HG03469 (cell line): Measurements from ENCODE around the gene TRPV4.

Experiments used
- ATAC-seq: cut with Tn5 transposase; IDR thresholded peaks from one replicate; pipeline ENCODE4 v1.9.1; 2021; ENCODE audit warnings: mild to moderate bottlenecking, moderate library complexity, moderate number of reproducible peaks; ENCODE audit not compliant: unreplicated experiment

Gene TRPV4

GRCh38 chr12:109781668-109782325, 51.4 kb downstream of the TRPV4 start:
- ATAC-seq = no peak

GRCh38 chr12:109779382-109779781, 53.8 kb downstream of the TRPV4 start:
- no peak for ATAC-seq

GRCh38 chr12:109778684-109779083, 54.5 kb downstream of the TRPV4 start:
- ATAC-seq = no peak

GRCh38 chr12:109777544-109777943, 55.7 kb downstream of the TRPV4 start:
- no peak for ATAC-seq

- ATAC-seq = no peak
These were observed 56.6 kb downstream of the TRPV4 start for GRCh38 chr12:109776624-109777023.

- ATAC-seq = no peak
These were observed 57.9 kb downstream of the TRPV4 start for GRCh38 chr12:109775172-109775881.

- ATAC-seq = no peak
These were observed 59.7 kb downstream of the TRPV4 start for GRCh38 chr12:109773384-109774011.

- no peak for ATAC-seq
These were observed 60.4 kb downstream of the TRPV4 start for GRCh38 chr12:109772622-109773321.

GRCh38 chr12:109771746-109772621, 61.2 kb downstream of the TRPV4 start:
- no peak for ATAC-seq

- no peak for ATAC-seq
These were observed 62.1 kb downstream of the TRPV4 start for GRCh38 chr12:109770861-109771670.

GRCh38 chr12:109770104-109770860, 62.9 kb downstream of the TRPV4 start:
- ATAC-seq = no peak

- ATAC-seq = no peak
These were observed 64.1 kb downstream of the TRPV4 start for GRCh38 chr12:109768901-109769670.

GRCh38 chr12:109767991-109768900, 65.0 kb downstream of the TRPV4 start:
- no peak for ATAC-seq

GRCh38 chr12:109767456-109767855, 65.7 kb downstream of the TRPV4 start:
- no peak for ATAC-seq

- no peak for ATAC-seq
These were observed 66.9 kb downstream of the TRPV4 start for GRCh38 chr12:109766251-109766778.

GRCh38 chr12:109765446-109765810, 67.8 kb downstream of the TRPV4 start:
- no peak for ATAC-seq
